ENCODE results near the gene CFAP65. TPM values are rescaled to one million over a fixed set of nuclear protein-coding genes. Genes with fewer than 3 reads are reported as not detected.

CFAP65 gene
- total RNA-seq, 2 experiments from 2014 or later: not detected

- Histone ChIP-seq H3K27me3 (ENCODE audit: control insufficient read depth in 1 of 2, insufficient read depth in 2 of 2, low read length in 2 of 2) (peaks cover 24 to 71% of the 10 kb centered on the region in 2 experiments), H3K36me3 (ENCODE audit: insufficient read depth, low read length) (no peaks in the 10 kb centered on the region), H3K27ac (ENCODE audit: low read depth in 1 of 2, low read length in 2 of 2) (no peak overlapping the region), H3K9me3 (ENCODE audit: control insufficient read depth in 1 of 2, insufficient read depth in 1 of 2, low read length in 2 of 2) (peaks cover 1 to 4% of the 10 kb centered on the region in 2 experiments), H3K4me3 (ENCODE audit: low read length) (no peak overlapping the region), H3K4me1 (ENCODE audit: insufficient read depth, low read length) (peaks cover 8% of the 10 kb centered on the region)
- Mint-ChIP-seq H3K4me3 (no peak overlapping the region), H3K36me3 (ENCODE audit: low read depth) (no peaks in the 10 kb centered on the region), H3K4me1 (ENCODE audit: low read depth) (peaks cover 7% of the 10 kb centered on the region), H3K27ac (no peak overlapping the region), H3K9me3 (no peaks in the 10 kb centered on the region), H3K27me3 (peaks cover 86% of the 10 kb centered on the region)
- intact Hi-C loops (cut with DNase I, micrococcal nuclease): loop anchor here in 1 of 2 experiments (5.0 kb wide), 1 partner anchor 118 kb away; the partner anchor contains the start of gene WNT6
- CTCF ChIA-PET: no interaction called here
- no peak for DNase-seq
- TF ChIP-seq CTCF (IDR thresholded peaks at IDR 0.05): no peak
- POLR2A ChIA-PET: no interaction called here
- ATAC-seq (ENCODE audit: poor library complexity): no peak
Observed at GRCh38 chr2:218975060-218975777, 66.1 kb downstream of the CFAP65 start.

- no peaks in the 10 kb centered on the region for H3K4me1 ChIP-seq (ENCODE audit: insufficient read depth, low read length)
- no peaks in the 10 kb centered on the region for H3K36me3 Mint-ChIP-seq (ENCODE audit: low read depth)
- H3K27ac Mint-ChIP-seq: no peak overlapping the region
- ChIA-PET CTCF (interaction anchor here (1.2 kb wide), 1 partner anchor 9 kb away, joined by 3 read pairs; no protein-coding TSS in a partner anchor), POLR2A (no interaction called here)
- no peaks in the 10 kb centered on the region for H3K9me3 Mint-ChIP-seq
- no peak overlapping the region for H3K4me3 Mint-ChIP-seq
- ATAC-seq (ENCODE audit: poor library complexity): no peak
- no peak overlapping the region for H3K4me3 ChIP-seq (ENCODE audit: low read length)
- no peak for DNase-seq
- no peaks in the 10 kb centered on the region for H3K4me1 Mint-ChIP-seq (ENCODE audit: low read depth)
- H3K9me3 ChIP-seq (ENCODE audit: control insufficient read depth in 1 of 2, insufficient read depth in 1 of 2, low read length in 2 of 2): peaks cover 4 to 6% of the 10 kb centered on the region in 2 experiments
- H3K36me3 ChIP-seq (ENCODE audit: insufficient read depth, low read length): no peaks in the 10 kb centered on the region
- H3K27ac ChIP-seq (ENCODE audit: low read depth in 1 of 2, low read length in 2 of 2): no peak overlapping the region
- no peak for TF ChIP-seq CTCF (IDR thresholded peaks at IDR 0.05)
- intact Hi-C loops (cut with DNase I, micrococcal nuclease): no loop called here
- H3K27me3 Mint-ChIP-seq: peaks cover 71% of the 10 kb centered on the region
- H3K27me3 ChIP-seq (ENCODE audit: control insufficient read depth in 1 of 2, insufficient read depth in 2 of 2, low read length in 2 of 2): peaks cover 30 to 55% of the 10 kb centered on the region in 2 experiments
Observed at GRCh38 chr2:218970894-218971293, 70.4 kb downstream of the CFAP65 start.

GRCh38 chr2:218964041-218964771 is 77.1 kb downstream of the CFAP65 start:
- Mint-ChIP-seq H3K4me3 (no peak overlapping the region), H3K36me3 (ENCODE audit: low read depth) (no peaks in the 10 kb centered on the region), H3K4me1 (ENCODE audit: low read depth) (peaks cover 13% of the 10 kb centered on the region), H3K9me3 (no peaks in the 10 kb centered on the region), H3K27ac (no peak overlapping the region), H3K27me3 (peaks cover 76% of the 10 kb centered on the region)
- CTCF ChIA-PET: no interaction called here
- TF ChIP-seq CTCF (IDR thresholded peaks at IDR 0.05): no peak
- H3K27me3 ChIP-seq (ENCODE audit: control insufficient read depth in 1 of 2, insufficient read depth in 2 of 2, low read length in 2 of 2): peaks cover 47 to 71% of the 10 kb centered on the region in 2 experiments
- ATAC-seq (ENCODE audit: poor library complexity): no peak
- no peaks in the 10 kb centered on the region for H3K36me3 ChIP-seq (ENCODE audit: insufficient read depth, low read length)
- peaks cover 0 to 27% of the 10 kb centered on the region in 2 experiments for H3K9me3 ChIP-seq (ENCODE audit: control insufficient read depth in 1 of 2, insufficient read depth in 1 of 2, low read length in 2 of 2)
- H3K4me3 ChIP-seq (ENCODE audit: low read length): no peak overlapping the region
- POLR2A ChIA-PET: no interaction called here
- no peak overlapping the region for H3K27ac ChIP-seq (ENCODE audit: low read depth in 1 of 2, low read length in 2 of 2)
- intact Hi-C loops (cut with DNase I, micrococcal nuclease): loop anchor here in 1 of 2 experiments (10.0 kb wide), 1 partner anchor 341 kb away; the partner anchor contains the start of gene PTPRN
- H3K4me1 ChIP-seq (ENCODE audit: insufficient read depth, low read length): peaks cover 29% of the 10 kb centered on the region
- DNase-seq: no peak
